HL-60/S4 treated with phorbol 12-myristate 13-acetate at 8.2 ng/mL for 4 days and 3 days (cell line): ENCODE results near the gene LSS.
"Not testable (repeated sequence)": the region's sequence is repeated elsewhere in the genome, so short reads cannot be mapped to it uniquely, and the experiment has no call there.

Experiments used
- in situ Hi-C: fragments of 300-500 bp; cut with MboI; formaldehyde crosslinking; loops from 2 replicates; pipeline ENCODE4 v1.15.0; 2022; ENCODE audit warnings: low sequenced_read_pairs

Gene LSS

DNA sequence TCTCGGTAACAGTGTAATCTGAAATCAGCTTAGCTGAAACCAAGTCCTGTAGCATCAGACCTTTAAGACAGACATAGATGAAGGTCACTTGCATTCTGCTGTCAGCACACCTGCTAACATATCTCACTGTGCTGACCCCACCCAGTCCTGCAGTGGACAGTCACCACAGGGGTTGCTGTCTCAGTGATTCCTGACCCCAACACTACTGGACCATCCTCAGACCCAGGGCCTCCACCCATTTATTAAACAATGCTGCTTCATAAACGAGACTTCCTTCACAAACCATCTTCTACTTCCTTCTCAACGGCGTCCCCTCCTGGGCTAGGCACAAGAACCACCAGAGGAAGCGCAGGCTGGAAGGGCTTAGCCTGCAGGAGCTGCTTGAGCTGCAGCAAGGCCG is 17.8 kb upstream of the LSS start:
- in situ Hi-C loops = no loop called here

DNA sequence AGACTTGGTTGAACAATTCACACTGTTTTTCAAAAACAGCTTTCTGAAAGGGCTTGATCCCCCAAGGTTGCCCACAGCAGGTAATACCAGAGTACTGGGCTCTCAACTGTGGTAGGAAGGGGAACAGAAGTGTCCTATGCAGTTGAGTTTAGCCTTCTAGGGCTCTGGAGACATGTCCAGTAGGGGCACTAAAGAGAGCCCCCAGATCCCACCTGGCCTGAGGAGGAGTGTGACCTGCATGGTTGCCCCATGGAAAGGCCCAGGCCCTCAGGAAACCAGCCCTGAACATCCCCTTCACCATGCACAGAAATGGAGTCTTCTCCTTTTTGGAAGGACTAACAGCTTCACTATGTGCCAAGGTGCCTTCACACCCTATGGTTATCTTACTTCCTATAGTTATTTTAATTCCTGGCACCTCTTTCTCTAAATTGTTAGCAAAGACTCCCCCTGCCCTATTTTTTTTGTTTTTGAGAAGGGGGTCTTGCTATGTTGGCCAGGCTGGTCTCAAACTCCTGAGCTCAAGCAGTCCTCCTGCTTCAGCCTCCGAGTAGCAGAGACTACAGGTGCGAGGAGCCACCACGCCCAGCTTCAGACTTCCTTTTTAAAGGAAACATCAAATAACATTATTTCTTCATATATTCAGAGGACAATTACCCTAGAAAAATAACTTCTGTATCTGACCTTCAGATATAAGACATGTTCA is 16.8 kb upstream of the LSS start:
- in situ Hi-C loops = no loop called here

DNA sequence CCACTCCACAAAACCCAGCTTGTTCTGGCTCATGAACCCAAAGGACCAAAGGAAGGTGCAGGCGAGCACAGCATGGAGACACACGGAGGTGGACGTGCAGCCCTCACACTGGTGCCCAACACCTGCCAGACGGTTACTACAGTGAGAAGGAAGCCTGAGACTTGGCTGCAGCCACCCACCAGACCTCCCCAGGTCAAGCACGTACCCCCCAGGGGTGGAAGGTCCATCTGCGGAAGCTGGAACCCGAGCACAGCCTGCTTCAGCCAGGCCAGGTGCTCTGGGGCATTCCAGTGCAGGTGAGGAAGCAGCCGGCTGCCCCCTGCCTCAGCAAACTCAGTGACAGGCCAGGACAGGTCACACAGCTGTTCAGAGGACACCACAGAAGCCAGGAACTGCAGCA is 16.0 kb upstream of the LSS start:
- in situ Hi-C loops = no loop called here

DNA sequence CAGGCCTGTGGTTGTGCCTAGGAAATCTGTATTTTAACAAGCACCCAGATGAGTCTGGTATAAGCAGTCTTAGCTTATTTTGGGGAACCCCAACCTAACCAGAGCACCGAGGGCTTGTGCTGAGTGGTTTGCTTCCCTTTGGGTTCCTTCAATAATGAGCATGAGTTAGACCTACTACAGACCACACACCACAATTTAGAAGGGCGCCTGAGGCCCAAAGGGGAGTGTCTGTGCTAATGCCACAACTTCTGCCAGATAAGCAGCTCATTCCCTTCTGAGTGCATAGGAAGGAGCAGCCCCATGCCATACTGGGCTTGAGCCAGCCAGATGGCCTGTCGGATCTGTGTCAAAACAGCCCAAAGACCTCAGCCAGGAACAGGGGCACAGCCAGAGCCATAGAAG is 15.4 kb upstream of the LSS start:
- in situ Hi-C loops = no loop called here

DNA sequence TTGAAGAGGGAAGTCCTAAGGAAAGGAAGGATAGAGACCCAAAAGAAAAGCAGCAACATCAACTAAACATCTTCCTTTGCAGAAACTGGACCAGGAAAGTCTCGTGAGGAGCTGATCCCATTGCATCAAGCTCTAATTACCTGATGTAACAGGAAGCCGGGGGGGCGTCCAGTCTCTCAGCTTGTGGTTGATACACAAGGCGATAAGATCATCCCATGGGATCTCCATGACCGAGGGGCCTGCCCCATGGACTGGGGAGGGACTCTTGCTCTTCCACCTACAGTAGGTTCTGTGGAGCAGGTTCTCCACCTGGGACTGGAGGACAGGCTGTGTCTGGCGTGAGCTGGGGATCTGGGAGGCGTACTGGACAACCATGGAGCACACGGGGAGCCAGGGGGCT is 14.8 kb upstream of the LSS start:
- in situ Hi-C loops = no loop called here

DNA sequence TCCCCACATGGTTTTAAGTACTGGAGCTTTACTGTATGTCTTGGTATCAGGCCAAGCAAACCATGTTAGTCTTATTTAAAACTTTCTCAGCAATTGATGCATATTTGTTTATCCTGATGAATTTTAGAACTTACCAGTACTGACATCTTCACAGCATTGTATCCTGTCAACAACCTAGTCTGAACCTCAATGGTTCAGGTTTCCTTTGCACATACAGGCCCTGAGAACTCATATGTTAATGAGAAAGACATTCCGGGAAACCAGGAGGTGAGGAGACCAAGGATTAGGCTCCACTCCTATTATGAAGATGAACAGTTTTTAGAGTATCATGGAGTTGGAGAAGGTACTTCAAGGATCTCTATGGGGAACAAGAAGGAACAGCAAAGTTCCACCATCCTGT is 13.0 kb upstream of the LSS start:
- in situ Hi-C loops = not testable (repeated sequence)

DNA sequence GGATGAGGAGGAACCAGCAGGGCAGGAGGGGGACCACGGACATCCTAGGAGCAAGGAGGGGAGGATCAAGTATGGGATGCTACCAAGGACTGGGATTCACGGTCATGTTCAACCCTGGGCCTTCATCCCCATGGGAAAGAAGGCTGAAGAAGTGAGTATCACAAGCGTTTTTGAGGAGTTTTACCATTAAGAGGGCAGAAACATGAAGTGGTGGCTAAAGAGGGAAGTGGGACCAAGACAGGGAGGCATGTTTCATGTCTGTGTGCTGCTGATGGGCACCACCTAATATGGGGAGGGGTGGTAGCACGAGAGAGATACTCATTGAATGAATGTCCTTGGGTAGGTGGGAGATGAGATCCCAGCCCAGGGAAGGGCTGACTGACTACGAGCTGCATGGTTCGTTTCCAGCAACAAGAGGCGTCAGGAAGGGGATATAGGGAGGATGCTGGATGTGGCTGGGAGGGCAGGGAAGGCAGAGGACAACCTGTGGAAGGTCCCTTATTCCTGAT is 11.3 kb upstream of the LSS start:
- in situ Hi-C loops = no loop called here

DNA sequence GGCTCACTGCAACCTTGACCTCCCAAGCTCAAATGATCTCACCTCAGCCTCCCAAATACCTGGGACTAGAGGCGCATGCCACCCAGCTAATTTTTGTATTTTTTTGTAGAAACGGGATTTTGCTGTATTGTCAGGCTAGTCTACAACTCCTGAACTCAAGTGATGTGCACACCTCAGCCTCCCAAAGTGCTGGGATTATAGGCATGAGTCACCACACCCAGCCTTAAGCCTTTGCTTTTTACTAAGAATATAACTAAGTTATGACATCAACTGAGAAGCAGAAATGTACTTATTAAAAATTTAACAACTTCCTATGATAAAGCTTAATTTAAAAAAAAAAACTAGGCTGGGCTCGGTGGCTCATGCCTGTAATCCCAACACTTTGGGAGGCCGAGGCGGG is 8.9 kb upstream of the LSS start:
- in situ Hi-C loops = no loop called here

DNA sequence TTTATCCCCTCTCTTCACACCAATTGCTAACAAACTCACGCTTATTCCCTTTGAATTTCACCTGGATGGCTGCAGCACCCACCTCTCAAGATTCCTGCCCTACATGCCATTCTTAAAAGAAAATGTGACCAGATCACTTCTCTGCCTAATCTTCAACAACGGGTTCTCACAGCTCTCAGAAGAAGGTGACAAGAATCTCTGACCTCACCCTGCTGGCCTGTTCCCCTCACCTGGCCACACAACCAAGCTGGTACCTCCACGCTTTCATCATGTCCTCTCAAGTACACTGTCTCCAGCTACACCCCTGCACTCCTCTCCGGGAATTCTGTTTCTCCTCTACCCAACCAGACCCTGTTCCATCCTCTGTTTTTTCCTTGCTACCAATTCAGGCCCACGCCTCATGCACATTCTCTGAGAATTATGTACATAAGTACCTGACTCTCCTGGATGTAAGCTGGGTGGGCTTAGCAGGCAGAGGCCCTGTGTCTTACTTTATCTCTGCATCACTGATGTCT is 5.9 kb upstream of the LSS start:
- in situ Hi-C loops = no loop called here

DNA sequence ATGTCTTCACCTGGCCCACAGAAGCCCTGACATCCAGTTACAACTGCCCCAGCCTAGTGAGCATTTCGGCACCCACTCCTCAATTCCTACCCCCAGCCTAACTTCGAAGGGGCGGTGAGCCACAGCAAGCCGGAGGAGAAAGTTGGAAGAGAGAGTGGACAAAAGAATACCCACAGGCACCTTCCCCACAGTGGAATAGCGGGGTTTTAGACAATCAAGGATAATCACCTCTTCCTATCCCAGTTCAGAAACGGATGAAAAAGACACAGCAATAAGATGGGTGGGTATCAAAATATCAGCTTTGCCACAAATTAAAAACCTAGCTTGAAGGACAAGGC is 1.3 kb upstream of the LSS start:
- in situ Hi-C loops = no loop called here

DNA sequence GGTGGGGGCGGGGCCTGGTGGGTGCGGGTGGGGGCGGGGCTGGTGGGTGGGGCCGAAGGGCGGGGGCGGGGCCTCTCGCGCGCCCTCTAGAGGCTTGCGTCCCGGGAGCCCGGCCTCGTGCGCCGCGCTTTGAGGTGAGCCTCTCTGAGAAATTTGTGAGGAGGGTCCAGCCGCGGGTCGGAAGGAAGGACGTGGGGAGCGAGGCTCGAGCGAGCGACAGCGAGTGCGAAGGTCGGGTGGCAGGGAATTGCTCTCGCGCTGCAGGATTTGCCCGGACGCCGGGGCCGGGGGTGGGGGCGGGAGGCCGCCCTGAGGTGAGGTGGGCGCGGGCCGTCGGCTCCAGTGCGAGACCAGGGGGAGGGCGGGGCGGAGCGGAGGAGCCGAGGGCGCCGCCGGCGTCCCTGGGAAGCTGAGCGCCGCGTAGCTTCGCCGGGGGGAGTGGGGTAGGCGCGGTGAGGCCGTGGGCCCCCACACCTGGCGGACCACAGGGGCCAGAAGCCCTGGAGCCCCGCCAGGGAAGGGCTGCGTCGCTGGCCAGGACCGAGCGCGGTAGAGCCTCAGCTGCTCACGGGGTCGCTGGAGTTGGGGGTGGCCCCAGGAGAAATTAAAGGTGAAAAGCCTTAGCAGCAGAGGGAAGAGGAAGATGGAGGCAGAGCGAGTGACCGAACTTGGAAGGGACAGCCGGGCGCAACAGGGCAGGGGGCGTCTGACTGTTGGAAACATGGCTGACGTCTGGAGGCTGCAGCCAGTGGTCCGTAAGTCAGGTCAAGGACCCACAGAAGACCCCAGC is 754 bp upstream of the LSS start:
- in situ Hi-C loops = no loop called here

DNA sequence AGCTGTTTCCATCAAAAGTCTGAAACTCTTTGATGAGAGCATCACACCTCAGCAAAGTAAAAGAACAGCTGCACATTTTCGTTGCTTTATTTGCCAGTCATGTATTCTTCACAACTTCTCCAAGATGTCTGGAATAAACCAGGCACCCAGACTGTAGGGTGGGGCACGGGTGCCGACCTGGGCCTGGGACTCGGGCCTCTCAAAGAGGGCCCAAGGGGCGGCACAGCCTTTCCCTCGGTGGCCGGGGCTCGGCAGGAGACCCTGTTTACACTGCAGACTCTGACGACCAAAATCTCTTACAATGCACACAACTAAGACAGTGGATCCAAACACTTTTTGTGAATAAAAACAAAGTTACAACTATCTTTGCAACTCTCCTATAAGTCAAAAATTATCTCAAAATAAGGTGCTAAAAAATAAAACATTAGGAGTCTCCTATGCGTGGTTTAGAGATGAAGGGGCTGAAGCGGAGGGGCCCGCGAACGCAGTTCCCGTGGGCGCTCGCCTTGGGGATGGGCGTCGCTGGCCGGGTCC is 696 bp downstream of the LSS start:
- in situ Hi-C loops = no loop called here

DNA sequence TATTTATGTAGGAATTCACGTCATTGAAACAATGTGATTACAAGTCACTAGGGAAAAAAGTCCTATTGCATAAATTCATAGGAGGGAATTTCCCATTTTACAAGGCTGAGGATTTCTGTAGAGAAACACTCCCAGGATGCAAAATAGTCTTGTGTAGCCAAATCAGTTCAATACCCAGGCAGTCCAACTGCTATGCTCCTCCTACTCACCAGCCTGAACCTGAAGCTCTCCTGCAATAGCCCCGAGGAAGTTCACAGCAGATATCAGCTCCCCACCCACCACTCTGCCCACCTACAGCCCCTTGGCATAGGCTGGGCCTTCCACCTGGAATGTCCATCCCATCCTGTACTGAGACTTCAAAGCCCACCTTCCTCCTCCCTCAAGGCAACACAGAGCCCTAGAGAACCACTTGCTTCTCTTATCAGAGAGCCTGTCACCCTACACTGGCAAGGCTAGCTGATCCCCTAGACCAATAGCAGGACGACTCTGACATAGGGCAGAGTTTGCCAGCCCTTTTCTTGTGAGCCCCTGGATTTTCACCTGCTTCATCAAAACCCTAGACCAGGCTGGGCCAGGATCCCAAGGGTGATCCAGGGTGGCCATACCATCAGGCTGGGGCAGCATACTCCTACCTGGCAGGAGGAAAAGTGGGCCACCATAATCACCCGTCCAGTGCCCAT is 1.5 kb downstream of the LSS start:
- in situ Hi-C loops = no loop called here

DNA sequence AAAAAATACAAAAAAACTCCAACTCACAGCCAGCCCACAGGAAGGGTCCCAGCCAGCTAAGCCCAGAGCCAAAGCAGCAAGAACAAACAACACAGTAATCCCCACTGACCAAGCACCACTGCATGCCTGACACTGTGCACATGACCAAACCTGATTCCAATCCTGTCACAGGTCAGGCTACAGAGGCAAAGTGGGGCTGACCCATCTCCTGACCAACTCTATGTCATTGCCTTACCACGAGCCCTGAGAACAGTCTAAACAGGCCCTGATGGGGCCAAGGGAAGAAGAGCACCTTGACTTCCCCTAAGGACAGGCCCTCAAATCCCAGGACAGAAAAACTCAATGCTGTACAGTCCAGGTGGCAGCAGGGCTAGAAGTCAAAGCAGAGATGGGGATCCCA is 2.4 kb downstream of the LSS start:
- in situ Hi-C loops = no loop called here

DNA sequence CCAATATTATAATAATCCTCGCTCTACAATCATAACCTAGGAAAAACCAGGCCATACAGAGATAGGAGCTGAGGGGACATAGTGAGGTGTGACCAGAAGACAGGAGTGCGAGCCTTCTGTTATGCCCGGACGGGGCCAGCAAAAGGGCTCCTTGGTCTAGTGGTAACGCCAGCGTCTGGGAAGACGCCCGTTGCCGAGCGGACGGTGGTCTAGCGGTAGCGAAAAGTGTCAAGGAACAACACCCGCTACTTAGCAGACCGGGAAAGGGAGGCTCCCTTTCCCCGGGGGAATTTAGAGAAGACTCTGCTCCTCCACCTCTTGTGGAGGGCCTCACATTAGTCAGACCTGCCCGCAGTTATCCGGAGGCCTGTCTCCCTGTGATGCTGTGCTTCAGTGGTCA is 4.9 kb downstream of the LSS start:
- in situ Hi-C loops = not testable (repeated sequence)

DNA sequence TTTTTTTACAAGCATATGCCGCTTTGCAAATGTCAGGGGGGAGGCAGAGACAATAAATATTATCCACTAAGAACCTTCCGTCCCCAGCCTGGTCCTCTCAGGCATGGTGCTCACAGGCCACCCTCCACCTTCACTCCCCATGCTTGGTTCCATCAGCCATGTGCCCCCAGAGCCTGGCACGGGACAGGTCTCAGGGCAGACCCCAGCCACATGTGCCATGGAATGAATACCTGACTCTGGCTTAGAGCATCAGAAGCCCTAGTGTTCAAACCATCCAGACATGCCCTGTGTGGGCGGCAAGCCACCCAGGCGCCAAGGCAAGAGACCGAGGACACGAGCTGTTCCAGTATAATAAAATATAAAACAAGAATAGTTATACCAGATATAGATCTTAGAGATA is 5.4 kb downstream of the LSS start:
- in situ Hi-C loops = no loop called here

DNA sequence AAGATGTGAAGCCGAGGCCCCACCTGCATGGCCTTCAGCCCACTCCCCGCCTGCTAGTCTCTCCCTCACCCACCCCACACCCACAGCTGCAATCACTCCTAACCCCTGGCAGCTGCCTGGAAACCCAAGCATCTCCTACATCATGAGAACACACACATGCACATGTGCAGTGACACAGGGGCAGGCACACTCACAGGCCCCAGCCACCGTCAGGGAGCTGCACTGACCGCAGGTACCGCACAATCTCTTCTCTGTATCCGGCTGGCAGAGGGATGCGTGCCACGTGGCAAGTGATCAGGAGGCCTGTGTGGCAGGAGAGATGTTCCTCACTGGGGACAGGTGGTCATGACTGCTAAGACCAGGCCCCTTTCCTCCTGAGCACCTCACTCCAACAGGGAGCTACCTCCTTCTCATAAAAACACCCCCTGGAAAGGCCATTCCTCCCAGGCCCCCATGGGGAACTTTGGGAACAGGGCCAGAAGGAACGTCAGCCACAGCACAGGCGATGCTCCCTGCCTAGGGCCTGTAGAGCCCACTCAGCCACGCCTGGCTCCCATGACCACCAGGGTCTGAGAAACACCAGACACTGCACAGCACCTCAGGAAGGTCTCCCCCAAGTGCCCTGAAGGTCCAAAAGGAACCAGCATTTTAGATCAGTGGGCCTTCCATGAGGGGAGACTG is 6.0 kb downstream of the LSS start:
- in situ Hi-C loops = no loop called here

DNA sequence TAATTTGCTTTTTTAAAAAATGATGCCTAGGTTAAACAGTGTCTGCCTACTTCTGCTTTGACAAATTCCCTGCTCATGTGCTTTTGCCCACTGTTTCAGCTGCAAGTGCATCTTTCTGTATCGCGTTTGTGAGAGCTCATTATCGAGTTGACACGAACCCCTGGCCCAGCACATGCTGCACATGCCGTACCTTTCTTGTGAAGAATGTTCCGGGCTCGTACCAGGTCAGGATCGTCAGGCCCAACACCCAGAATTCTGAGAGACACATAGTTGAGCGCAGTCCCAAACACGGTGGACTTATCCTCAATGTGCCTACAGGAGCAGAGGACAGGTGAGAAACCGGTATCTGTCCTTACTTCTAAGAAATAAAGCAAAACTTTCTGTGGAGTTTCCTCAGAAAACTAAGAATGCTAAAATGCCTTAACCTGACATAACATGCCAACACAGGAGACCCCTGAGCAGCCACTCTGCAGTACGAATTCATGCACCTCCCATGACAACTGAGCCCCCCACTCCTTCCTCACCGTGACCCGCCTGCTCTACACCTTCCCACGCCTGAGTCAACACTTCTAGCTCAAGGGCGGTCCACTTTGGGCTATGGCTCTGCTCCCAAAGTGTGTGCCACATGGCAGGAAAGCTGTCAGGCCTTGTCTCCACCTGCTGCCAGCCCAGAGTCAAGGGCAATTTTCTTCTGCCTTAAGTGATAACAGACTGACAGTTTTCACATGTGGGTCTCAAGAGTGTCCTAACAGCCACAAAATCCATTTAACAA is 6.7 kb downstream of the LSS start:
- in situ Hi-C loops = no loop called here

DNA sequence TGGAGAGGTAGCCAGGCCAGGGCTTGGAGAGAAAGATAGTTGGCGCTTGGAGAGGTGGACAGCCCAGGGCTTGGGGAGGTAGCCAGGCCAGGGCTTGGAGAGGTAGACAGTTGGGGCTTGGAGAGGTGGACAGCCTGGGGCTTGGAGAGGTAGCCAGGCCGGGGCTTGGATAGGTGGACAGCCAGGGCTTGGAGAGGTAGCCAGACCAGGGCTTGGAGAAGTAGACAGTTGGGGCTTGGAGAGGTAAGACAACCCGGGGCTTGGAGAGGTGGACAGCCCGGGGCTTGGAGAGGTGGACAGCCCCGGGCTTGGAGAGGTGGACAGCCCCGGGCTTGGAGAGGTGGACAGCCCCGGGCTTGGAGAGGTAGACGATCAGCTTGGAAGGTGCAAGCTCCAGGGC is 7.7 kb downstream of the LSS start:
- in situ Hi-C loops = no loop called here

DNA sequence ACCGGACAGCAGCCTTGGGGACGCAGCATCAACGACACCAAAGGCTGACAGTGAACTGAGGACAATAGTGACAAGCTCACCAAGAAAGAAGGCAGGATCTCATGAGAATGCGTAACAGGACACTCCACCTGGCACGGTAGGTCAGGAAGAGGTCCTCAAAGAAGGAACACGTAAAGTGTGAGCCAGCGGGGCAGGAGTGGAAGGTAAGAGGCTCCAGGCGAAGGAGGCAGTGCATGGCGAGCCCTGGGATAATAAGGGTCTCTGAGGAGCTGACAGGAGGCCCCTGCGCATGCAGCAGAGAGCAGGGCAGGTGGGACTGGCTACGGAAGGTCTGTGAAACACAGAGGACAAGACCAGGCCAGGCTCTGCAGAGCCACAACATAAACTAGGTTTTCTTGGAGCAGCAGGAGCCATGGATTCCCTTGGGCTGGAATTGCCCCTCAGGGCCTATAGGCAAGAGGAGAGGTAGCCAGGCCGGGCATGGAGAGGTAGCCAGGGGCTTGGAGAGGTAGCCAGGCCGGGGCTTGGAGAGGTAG is 8.2 kb downstream of the LSS start:
- in situ Hi-C loops = no loop called here
